Thyroid gland (tissue), 4 donors: ENCODE measurements around the gene ICOS.

Experiments used
- POLR2A ChIP-seq, 2 donors: fragments of 450-650 bp; IDR thresholded peaks; one replicate each; pipeline ENCODE4 v1.6.1; 2017; ENCODE audit warnings: antibody characterized with exemption in 2 of 2, mild to moderate bottlenecking in 2 of 2, moderate library complexity in 1 of 2
- TF ChIP-seq, protein P1 (sequence below), 6 experiments: fragments of 200-600 bp in 3 of 6; fragments of 450-650 bp in 3 of 6; sonication (generic) in 3 of 6; IDR thresholded peaks; one replicate each; pipeline ENCODE4 v1.5.1; 2016 to 2019; ENCODE audit warnings: antibody characterized with exemption in 6 of 6, mild to moderate bottlenecking in 2 of 6, inconsistent platforms in 1 of 6, moderate library complexity in 1 of 6

DNA sequence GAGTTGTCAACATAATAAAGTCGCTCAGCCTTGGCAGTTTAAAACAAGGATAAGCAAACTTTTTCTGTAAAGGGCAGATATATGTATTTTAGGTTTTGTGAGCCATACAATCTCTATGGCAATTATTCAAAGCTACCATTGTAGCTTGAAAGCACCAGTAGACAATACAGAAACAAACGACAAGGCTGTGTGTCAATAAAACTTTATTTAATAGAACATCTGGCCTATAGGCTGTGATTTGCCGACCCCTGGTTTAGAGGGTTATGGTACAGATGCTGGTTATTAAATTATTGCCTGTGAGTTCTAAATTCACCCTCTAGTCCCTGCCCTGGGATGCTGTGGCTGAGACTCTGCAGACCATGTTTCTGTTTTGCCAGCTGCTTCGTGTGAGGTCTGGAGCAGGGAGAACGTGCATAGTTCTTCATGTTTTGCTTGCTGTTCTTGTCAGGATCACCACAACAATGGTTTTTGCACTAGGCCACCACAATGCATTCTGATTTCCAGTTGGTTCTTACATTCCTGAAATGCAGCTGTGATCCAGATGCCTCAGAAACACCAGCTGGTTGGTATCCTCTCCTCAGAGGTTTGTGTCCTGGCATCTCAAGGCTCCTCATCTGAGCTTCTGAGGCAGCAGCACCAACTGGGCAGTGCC, 46.6 kb downstream of the ICOS start:
- TF ChIP-seq, protein P1, sequence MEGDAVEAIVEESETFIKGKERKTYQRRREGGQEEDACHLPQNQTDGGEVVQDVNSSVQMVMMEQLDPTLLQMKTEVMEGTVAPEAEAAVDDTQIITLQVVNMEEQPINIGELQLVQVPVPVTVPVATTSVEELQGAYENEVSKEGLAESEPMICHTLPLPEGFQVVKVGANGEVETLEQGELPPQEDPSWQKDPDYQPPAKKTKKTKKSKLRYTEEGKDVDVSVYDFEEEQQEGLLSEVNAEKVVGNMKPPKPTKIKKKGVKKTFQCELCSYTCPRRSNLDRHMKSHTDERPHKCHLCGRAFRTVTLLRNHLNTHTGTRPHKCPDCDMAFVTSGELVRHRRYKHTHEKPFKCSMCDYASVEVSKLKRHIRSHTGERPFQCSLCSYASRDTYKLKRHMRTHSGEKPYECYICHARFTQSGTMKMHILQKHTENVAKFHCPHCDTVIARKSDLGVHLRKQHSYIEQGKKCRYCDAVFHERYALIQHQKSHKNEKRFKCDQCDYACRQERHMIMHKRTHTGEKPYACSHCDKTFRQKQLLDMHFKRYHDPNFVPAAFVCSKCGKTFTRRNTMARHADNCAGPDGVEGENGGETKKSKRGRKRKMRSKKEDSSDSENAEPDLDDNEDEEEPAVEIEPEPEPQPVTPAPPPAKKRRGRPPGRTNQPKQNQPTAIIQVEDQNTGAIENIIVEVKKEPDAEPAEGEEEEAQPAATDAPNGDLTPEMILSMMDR (IDR thresholded peaks at IDR 0.05): no peak
- no peak for TF ChIP-seq POLR2A (IDR thresholded peaks at IDR 0.05)
